MCF 10A (cell line): Measurements from ENCODE around the gene SSBP4. TPM values are rescaled to one million over a fixed set of nuclear protein-coding genes. Genes with fewer than 3 reads are reported as not detected.
"Not testable (repeated sequence)": the region's sequence is repeated elsewhere in the genome, so short reads cannot be mapped to it uniquely, and the experiment has no call there.

Experiments
- BruUV-seq: library from RNA; stranded (reverse); fragments of 400-500 nt; replicated peaks from 2 replicates; lab custom pipeline; 2021; lab: Mats Ljungman, UMichigan
- CTCF ChIA-PET: fragments of 300-600 bp; sonication (Branson Sonifier 250); formaldehyde crosslinking; extraction: SDS; loops from one replicate; lab custom pipeline; 2021; ENCODE audit warnings: antibody characterized with exemption, inconsistent platforms; lab: Yijun Ruan, JAX
- POLR2A ChIA-PET: fragments of 300-600, 350-650 bp; sonication (Branson Sonifier 250); formaldehyde crosslinking; extraction: SDS; loops from one replicate; lab custom pipeline; 2020; ENCODE audit warnings: antibody characterized with exemption, inconsistent platforms; lab: Yijun Ruan, JAX
- DNase-seq: peaks from one replicate; pipeline ENCODE4 v3.0.0-alpha.2; 2018; ENCODE audit not compliant: unreplicated experiment
- H3K27ac Mint-ChIP-seq: one replicate; pipeline ENCODE4 v1.8.0; 2022; ENCODE audit warnings: mild to moderate bottlenecking, low read depth, mixed read lengths; ENCODE audit not compliant: unreplicated experiment
- H3K27me3 Mint-ChIP-seq: one replicate; pipeline ENCODE4 v1.8.0; 2022; ENCODE audit warnings: mixed read lengths; ENCODE audit not compliant: insufficient read depth, unreplicated experiment
- H3K36me3 Mint-ChIP-seq: one replicate; pipeline ENCODE4 v1.8.0; 2022; ENCODE audit warnings: mild to moderate bottlenecking, moderate library complexity, mixed read lengths; ENCODE audit not compliant: insufficient read depth, unreplicated experiment
- H3K4me1 Mint-ChIP-seq: one replicate; pipeline ENCODE4 v1.8.0; 2022; ENCODE audit warnings: mixed read lengths; ENCODE audit not compliant: insufficient read depth, unreplicated experiment
- H3K4me3 Mint-ChIP-seq: one replicate; pipeline ENCODE4 v1.8.0; 2022; ENCODE audit warnings: mild to moderate bottlenecking, moderate library complexity, mixed read lengths; ENCODE audit not compliant: unreplicated experiment
- H3K9me3 Mint-ChIP-seq: one replicate; pipeline ENCODE4 v1.8.0; 2022; ENCODE audit warnings: mixed read lengths; ENCODE audit not compliant: unreplicated experiment
- CTCF ChIP-seq: fragments of 200-600 bp; IDR thresholded peaks from one replicate; pipeline ENCODE4 v1.8.0; 2022; ENCODE audit warnings: antibody characterized with exemption, mild to moderate bottlenecking; ENCODE audit not compliant: unreplicated experiment
- intact Hi-C: fragments of 100-400 bp; cut with micrococcal nuclease; formaldehyde crosslinking; loops from 2 replicates; pipeline ENCODE4 v1.14.1; 2022
- total RNA-seq: library from RNA; stranded (reverse); gene quantifications from 2 replicates; pipeline ENCODE4 v1.2.3, GENCODE V29; 2022

SSBP4 gene
- total RNA-seq, 1 experiment from 2014 or later: 26.3 TPM

DNA sequence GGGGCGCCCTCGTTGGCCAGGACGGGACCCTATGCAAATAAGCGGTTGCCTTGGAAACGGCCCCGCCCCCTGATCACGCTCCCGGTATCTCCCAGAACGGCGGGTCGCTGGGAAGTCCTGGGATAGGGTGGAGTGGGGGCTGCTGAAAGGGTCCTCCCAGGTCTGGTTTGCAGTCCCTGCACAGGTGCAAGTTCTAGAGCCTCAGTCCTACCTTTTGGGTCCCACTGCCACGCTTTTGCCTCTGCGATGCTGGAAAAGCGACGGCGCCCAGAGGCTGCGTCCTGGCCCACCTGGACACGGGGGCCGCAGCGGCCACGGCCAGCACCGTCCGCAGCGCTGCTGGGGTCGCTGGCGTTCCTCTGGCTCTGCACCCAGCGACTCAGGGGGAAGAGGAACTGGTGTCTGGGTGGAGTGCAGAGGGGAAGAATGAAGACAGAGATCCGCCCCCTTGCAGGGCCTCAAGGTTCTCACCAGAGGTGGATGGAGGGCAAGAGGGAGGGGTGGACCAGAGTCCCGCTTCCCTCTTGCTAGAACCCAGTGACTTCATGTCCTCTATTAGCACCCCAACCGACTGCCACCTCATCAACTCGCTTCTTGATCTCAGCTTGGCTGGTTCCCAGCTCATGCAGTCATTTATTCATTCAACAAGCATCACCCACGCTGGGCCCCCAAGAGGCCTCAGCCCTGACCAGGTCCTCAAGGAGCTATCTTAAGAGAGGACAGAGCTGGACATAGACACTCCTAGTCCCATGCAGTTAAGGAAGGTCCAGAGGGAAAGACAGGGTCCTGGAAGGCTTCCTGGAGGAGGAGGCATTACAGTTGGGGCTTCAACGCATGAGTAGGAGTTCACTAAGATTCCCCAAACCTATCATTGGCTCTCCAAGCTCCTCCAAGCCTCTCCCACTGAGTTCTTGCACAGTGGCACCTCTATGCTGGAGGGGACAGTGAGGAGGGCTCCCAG is 21.7 kb upstream of the SSBP4 start, which contains the start of gene LRRC25:
Gene LRRC25, minus strand, starts transcription at position 381 of the 961 bp plus-strand sequence. CDS start 659 bp downstream, outside the sequence.
- no peak for DNase-seq
- H3K4me3 Mint-ChIP-seq: no peak within 1 kb of the TSS
- H3K4me1 Mint-ChIP-seq: peaks cover 10% of the 10 kb centered on the region
- no TSS peak for BruUV-seq
- no peak for TF ChIP-seq CTCF
- no peaks in the 10 kb centered on the region for H3K36me3 Mint-ChIP-seq
- POLR2A ChIA-PET: interaction anchor here (0.7 kb wide), 1 partner anchor 8 kb away, joined by 3 read pairs; no protein-coding TSS in a partner anchor
- H3K9me3 Mint-ChIP-seq: no peaks in the 10 kb centered on the region
- intact Hi-C loops: no loop called here
- no peaks in the 10 kb centered on the region for H3K27me3 Mint-ChIP-seq
- CTCF ChIA-PET: interaction anchor here (0.7 to 1.6 kb wide), 5 partner anchors 9 to 69 kb away, joined by 3 to 10 read pairs (median 4); no protein-coding TSS in a partner anchor
- no peak within 1 kb of the TSS for H3K27ac Mint-ChIP-seq

GRCh38 chr19:18399008-18399407 is 20.2 kb upstream of the SSBP4 start:
- POLR2A ChIA-PET: interaction anchor here (1.1 to 1.7 kb wide), 4 partner anchors 11 to 117 kb away, joined by 3 to 8 read pairs (median 4); partner anchors contain the start of genes GDF15 and JUND
- no peak overlapping the region for H3K4me3 Mint-ChIP-seq
- peaks cover 10% of the 10 kb centered on the region for H3K4me1 Mint-ChIP-seq
- TF ChIP-seq CTCF: no peak
- no TSS peak for BruUV-seq
- no peak overlapping the region for H3K27ac Mint-ChIP-seq
- peak; percentile 62 for DNase-seq
- CTCF ChIA-PET: interaction anchor here (0.6 to 1.7 kb wide), 9 partner anchors 10 to 449 kb away, joined by 3 to 19 read pairs (median 3); partner anchors contain the start of genes GDF15 and SSBP4
- H3K27me3 Mint-ChIP-seq: no peaks in the 10 kb centered on the region
- H3K9me3 Mint-ChIP-seq: no peaks in the 10 kb centered on the region
- intact Hi-C loops: no loop called here
- no peaks in the 10 kb centered on the region for H3K36me3 Mint-ChIP-seq

DNA sequence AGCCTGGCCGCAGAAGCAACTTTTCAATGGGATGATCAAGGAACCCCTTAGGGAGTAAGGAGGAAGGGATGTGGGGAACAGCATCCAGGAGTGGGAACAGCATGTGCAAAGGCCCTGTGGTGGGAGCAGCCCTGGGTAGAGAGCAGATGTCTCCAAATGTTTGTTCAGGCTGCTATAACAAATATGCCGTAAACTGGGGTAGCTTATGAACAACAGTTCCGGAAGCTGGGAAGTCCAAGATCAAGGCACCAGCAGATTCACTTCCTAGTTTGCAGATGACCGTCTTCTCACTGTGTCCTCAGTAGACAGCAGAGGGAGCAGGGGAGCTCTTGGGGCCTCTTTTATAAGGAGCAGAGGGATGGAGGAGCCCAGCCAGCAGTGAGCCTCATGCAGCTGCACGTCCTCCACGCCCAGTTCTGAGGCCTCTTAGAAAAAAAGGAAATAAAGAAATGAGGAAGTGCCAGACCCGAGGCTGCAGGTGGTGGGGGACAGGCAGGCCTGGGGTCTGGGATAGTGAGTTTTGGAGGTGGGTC is 17.6 kb upstream of the SSBP4 start:
- ChIA-PET CTCF (interaction anchor here (0.6 to 1.3 kb wide), 8 partner anchors 8 to 537 kb away, joined by 3 to 7 read pairs (median 4); partner anchors contain the start of gene SSBP4), POLR2A (interaction anchor here (0.5 to 1.3 kb wide), 4 partner anchors 9 to 31 kb away, joined by 3 to 5 read pairs (median 4); no protein-coding TSS in a partner anchor)
- intact Hi-C loops: no loop called here
- peak; percentile 25 for TF ChIP-seq CTCF
- DNase-seq: peak; percentile 75
- peaks cover 10% of the 10 kb centered on the region for H3K4me1 Mint-ChIP-seq
- no peak overlapping the region for H3K4me3 Mint-ChIP-seq
- peak overlapping the region; percentile 31 for H3K27ac Mint-ChIP-seq
- H3K27me3 Mint-ChIP-seq: no peaks in the 10 kb centered on the region
- BruUV-seq: no TSS peak
- no peaks in the 10 kb centered on the region for H3K9me3 Mint-ChIP-seq
- H3K36me3 Mint-ChIP-seq: no peaks in the 10 kb centered on the region

DNA sequence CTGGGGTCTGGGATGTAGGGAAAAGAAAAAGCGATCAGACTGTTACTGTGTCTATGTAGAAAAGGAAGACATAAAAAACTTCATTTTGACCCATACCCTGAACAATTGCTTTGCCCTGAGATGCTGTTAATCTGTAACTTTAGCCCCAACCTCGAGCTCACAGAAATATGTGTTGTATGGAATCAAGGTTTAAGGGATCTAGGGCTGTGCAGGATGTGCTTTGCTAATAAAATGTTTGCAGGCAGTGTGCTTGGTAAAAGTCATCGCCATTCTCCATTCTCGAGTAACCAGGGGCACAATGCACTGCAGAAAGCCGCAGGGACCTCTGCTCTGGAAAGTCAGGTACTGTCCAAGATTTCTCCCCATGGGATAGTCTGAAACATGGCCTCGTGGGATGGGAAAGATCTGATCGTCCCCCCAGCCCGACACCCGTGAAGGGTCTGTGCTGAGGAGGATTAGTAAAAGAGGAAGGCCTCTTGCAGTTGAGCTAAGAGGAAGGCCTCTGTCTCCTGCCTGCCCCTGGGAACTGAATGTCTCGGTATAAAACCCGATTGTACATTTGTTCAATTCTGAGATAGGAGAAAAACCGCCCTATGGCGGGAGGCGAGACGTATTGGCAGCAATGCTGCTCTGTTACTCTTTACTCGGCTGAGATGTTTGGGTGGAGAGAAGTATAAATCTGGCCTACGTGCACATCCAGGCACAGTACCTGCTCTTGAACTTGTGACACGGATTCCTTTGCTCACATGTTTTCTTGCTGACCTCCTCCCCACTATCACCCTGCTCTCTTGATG is 16.5 kb upstream of the SSBP4 start:
- H3K36me3 Mint-ChIP-seq, intact Hi-C loops, H3K4me3 Mint-ChIP-seq, DNase-seq, H3K9me3 Mint-ChIP-seq, H3K27me3 Mint-ChIP-seq, BruUV-seq, H3K4me1 Mint-ChIP-seq: not testable (repeated sequence)
- H3K27ac Mint-ChIP-seq: peak overlapping the region; percentile 31
- ChIA-PET CTCF (interaction anchor here (0.6 to 1.3 kb wide), 8 partner anchors 10 to 1427 kb away, joined by 3 to 7 read pairs (median 3); partner anchors contain the start of gene SSBP4), POLR2A (interaction anchor here (1.3 kb wide), 1 partner anchor 11 kb away, joined by 4 read pairs; no protein-coding TSS in a partner anchor)

DNA sequence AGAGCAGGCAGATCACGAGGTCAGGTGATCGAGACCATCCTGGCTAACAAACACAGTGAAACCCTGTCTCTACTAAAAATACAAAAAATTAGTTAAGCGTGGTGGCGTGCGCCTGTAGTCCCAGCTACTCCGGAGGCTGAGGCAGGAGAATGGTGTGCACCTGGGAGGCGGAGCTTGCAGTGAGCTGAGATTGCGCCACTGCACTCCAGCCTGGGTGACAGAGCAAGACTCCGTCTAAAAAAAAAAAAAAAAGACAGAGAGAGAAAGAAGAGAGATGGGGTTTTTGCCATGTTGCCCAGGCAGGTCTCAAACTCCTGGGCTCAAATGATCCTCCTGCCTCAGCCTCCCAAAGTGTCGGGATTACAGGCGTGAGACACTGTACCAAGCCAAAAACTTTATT is 13.4 kb upstream of the SSBP4 start:
- POLR2A ChIA-PET, BruUV-seq, intact Hi-C loops, H3K9me3 Mint-ChIP-seq, DNase-seq, H3K27me3 Mint-ChIP-seq, H3K36me3 Mint-ChIP-seq, H3K4me3 Mint-ChIP-seq, H3K27ac Mint-ChIP-seq: not testable (repeated sequence)
- CTCF ChIA-PET: interaction anchor here (2.6 kb wide), 1 partner anchor 17 kb away, joined by 12 read pairs; no protein-coding TSS in a partner anchor
- peaks cover 11% of the 10 kb centered on the region for H3K4me1 Mint-ChIP-seq
